ENCODE results near the gene ASCC2.

DNA sequence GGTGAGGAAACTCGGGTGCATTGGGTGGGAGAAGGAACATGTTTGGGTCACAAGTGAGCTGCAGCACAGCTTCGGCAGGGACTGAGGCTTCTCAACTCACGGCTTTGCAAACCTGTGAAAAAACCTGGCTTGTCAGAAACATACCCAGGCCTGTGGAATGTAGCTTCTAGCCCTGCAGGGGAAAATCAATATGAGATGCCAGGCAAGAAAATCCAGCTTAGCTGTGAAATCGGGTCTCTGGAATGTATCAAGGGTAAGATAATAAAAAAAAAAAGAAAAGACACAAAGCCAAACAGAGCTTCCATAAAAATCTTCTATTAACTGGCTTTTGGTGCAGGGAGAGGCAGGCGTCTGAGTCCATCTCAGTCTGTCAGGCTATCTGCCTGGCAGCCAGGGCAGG, 42.4 kb downstream of the ASCC2 start:
- TF ChIP-seq CTCF (IDR thresholded peaks at IDR 0.05) = no peak
- TF ChIP-seq POLR2A (IDR thresholded peaks at IDR 0.05) = no peak
